Adrenal gland (tissue), 5 donors: ENCODE results near the gene MCTP2.

Source experiments
- CTCF ChIP-seq, 6 experiments: fragments of 450-650 bp in 4 of 6; fragments of 200-600 bp in 2 of 6; sonication (generic) in 1 of 6; IDR thresholded peaks; 1 replicate in 5 of 6; 2 replicates in 1 of 6; pipeline versions ENCODE4 v1.5.1 to v1.8.0; 2016 to 2021; ENCODE audit warnings: antibody characterized with exemption in 6 of 6, mild to moderate bottlenecking in 2 of 6, moderate library complexity in 1 of 6
- POLR2A ChIP-seq, 2 donors: fragments of 450-650 bp; IDR thresholded peaks; one replicate each; pipeline ENCODE4 v1.6.1; 2017; ENCODE audit warnings: antibody characterized with exemption in 2 of 2, mild to moderate bottlenecking in 2 of 2, moderate library complexity in 1 of 2
- donor health status: DM: no; HTN: no; CAD: no.

DNA sequence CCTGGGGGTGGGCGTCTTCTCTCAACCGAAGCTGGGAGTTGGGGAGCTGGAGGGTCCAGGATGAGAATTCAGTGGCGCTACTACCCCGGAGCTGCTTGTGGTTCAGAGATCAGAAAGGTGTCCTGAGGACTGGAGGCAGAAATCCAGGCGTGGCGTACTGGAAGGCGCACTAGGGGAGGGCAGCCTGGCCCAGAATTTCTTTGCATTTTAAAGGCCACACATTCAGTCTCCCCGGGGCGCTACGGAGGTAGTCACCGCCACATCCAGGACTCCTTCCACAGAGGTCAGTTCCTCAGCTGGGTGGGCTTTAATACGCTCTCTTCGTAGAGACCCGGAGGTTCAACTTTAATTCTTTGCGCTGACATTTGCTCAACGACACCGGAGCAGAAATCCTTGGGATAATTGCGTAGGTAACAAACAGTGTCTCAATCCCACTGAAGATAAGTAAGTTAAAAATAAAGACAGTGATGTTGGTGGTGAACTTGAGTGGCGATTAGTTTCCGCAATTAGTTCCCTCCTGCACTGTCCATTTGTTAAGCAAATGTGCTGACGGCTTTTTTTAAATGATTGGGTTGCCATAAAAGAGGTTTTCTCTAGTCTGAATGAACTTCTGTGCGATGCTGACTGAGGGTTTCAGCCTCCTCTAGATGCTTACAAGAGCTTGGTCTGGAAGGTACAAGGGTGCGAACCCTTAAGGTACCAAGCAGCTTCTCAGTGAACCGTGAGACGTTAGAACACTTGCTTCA lies 535 bp downstream of the MCTP2 start:
- TF ChIP-seq POLR2A (IDR thresholded peaks at IDR 0.05) (no peak), CTCF (IDR thresholded peaks at IDR 0.05) (no peak)
